H1 (cell line): ENCODE data around the gene TLL2. TPM values are rescaled to one million over a fixed set of nuclear protein-coding genes. Genes with fewer than 3 reads are reported as not detected.

Experiments
- CTCF ChIA-PET: fragments of 300-600 bp; sonication (Branson Sonifier 250); formaldehyde crosslinking; loops from one replicate; lab custom pipeline; 2021; ENCODE audit not compliant: partially characterized antibody; lab: Charles Lee
- POLR2A ChIA-PET: fragments of 300-600 bp; sonication (Branson Sonifier 250); formaldehyde crosslinking; loops from one replicate; lab custom pipeline; 2021; ENCODE audit warnings: inconsistent platforms; ENCODE audit not compliant: partially characterized antibody; lab: Charles Lee
- DNase-seq, 2 experiments: peaks; one replicate each; pipeline versions ENCODE4 v3.0.0 to v3.0.0-alpha.2; 2010 to 2022; ENCODE audit warnings: low spot score in 2 of 2, low read depth in 1 of 2, mixed read lengths in 1 of 2
- FAIRE-seq: peaks from 2 replicates; lab custom pipeline; 2011; peaks lifted over from hg19 to GRCh38; lab: Jason Lieb, UNC
- H2AFZ ChIP-seq: 2 replicates; pipeline ENCODE4 v1.8.1; 2012; ENCODE audit warnings: low read length, inconsistent platforms
- H2AK5ac ChIP-seq: 2 replicates; pipeline ENCODE4 v1.6.1; 2013; ENCODE audit warnings: low read depth, low read length
- H2BK120ac ChIP-seq: replicated peaks from 2 replicates; pipeline ENCODE3; 2013; ENCODE audit warnings: low read depth, low read length, inconsistent platforms
- H2BK12ac ChIP-seq: 2 replicates; pipeline ENCODE4 v1.6.1; 2013; ENCODE audit warnings: low read depth, low read length
- H2BK15ac ChIP-seq: 2 replicates; pipeline ENCODE4 v1.6.1; 2013; ENCODE audit warnings: low read length
- H2BK20ac ChIP-seq: 2 replicates; pipeline ENCODE4 v1.6.1; 2013; ENCODE audit warnings: low read length
- H2BK5ac ChIP-seq: 2 replicates; pipeline ENCODE4 v1.6.1; 2013; ENCODE audit warnings: low read depth, low read length
- H3K14ac ChIP-seq: 2 replicates; pipeline ENCODE4 v1.6.1; 2013; ENCODE audit warnings: inconsistent platforms; ENCODE audit not compliant: insufficient read length
- H3K18ac ChIP-seq: 2 replicates; pipeline ENCODE4 v1.6.1; 2013; ENCODE audit warnings: low read length; ENCODE audit errors: extremely low read depth
- H3K23ac ChIP-seq: 2 replicates; pipeline ENCODE4 v1.6.1; 2013; ENCODE audit warnings: inconsistent platforms; ENCODE audit not compliant: insufficient read length
- H3K23me2 ChIP-seq: 2 replicates; pipeline ENCODE4 v1.6.1; 2013; ENCODE audit warnings: low read depth, low read length
- H3K27ac ChIP-seq: 2 replicates; pipeline ENCODE4 v1.6.1; 2011; ENCODE audit warnings: low read depth, low read length, inconsistent platforms
- H3K27me3 ChIP-seq, 4 experiments: replicated peaks in 1 of 4; 1 replicate in 1 of 4; 2 replicates in 3 of 4; pipeline versions ENCODE4 v1.6.1 to v1.8.1; 2011 to 2013; ENCODE audit warnings: low read length in 3 of 4, mild to moderate bottlenecking in 3 of 4, inconsistent platforms in 2 of 4, mixed read lengths in 2 of 4, moderate library complexity in 1 of 4; ENCODE audit not compliant: control insufficient read depth in 3 of 4, insufficient read depth in 3 of 4; ENCODE audit errors: extremely low read depth in 1 of 4
- H3K36me3 ChIP-seq, 4 experiments: 2 replicates each; pipeline versions ENCODE4 v1.6.1 to v1.8.1; 2011 to 2013; ENCODE audit warnings: mild to moderate bottlenecking in 4 of 4, low read length in 3 of 4, moderate library complexity in 2 of 4, control low read depth in 1 of 4, inconsistent platforms in 1 of 4; ENCODE audit not compliant: insufficient read depth in 4 of 4, control insufficient read depth in 2 of 4
- H3K4ac ChIP-seq: replicated peaks from 2 replicates; pipeline ENCODE3; 2013; ENCODE audit warnings: low read length, low read depth, mixed read lengths, inconsistent platforms; ENCODE audit not compliant: insufficient read length
- H3K4me1 ChIP-seq, 4 experiments: replicated peaks in 1 of 4; 1 replicate in 1 of 4; 2 replicates in 3 of 4; pipeline versions ENCODE4 v1.6.1 to v1.8.1; 2011 to 2013; ENCODE audit warnings: low read length in 3 of 4, inconsistent platforms in 2 of 4, mixed read lengths in 1 of 4; ENCODE audit not compliant: insufficient read depth in 4 of 4, control insufficient read depth in 3 of 4
- H3K4me2 ChIP-seq, 2 experiments: 2 replicates each; pipeline versions ENCODE4 v1.6.1 to v1.8.1; 2011 to 2013; ENCODE audit warnings: low read depth in 2 of 2, low read length in 2 of 2, control low read depth in 1 of 2, inconsistent platforms in 1 of 2, mild to moderate bottlenecking in 1 of 2; ENCODE audit not compliant: insufficient read depth in 1 of 2
- H3K4me3 ChIP-seq, 4 experiments: fragments of 200-600, 300-600 bp in 1 of 4; sonication (generic), shearing (Covaris generic), sonication (Bioruptor Twin) in 1 of 4; 2 replicates each; pipeline versions ENCODE4 v1.5.1 to v1.8.1; 2011 to 2016; ENCODE audit warnings: low read length in 4 of 4, low read depth in 3 of 4, control low read depth in 2 of 4, inconsistent platforms in 2 of 4, mild to moderate bottlenecking in 2 of 4, mixed read lengths in 1 of 4, moderate library complexity in 1 of 4; ENCODE audit not compliant: insufficient read depth in 2 of 4; ENCODE audit errors: extremely low read depth in 1 of 4
- H3K56ac ChIP-seq: replicated peaks from 2 replicates; pipeline ENCODE3; 2013; ENCODE audit warnings: low read depth, mild to moderate bottlenecking, mixed read lengths, low read length, inconsistent platforms; ENCODE audit not compliant: insufficient read length
- H3K79me1 ChIP-seq: 2 replicates; pipeline ENCODE4 v1.6.1; 2013; ENCODE audit warnings: low read depth, low read length, control low read depth
- H3K79me2 ChIP-seq, 2 experiments: 2 replicates each; pipeline versions ENCODE4 v1.6.1 to v1.8.1; 2012 to 2013; ENCODE audit warnings: low read length in 2 of 2, mild to moderate bottlenecking in 2 of 2, inconsistent platforms in 1 of 2; ENCODE audit not compliant: insufficient read depth in 2 of 2, control insufficient read depth in 1 of 2
- H3K9ac ChIP-seq, 4 experiments: replicated peaks in 1 of 4; 1 replicate in 1 of 4; 2 replicates in 3 of 4; pipeline versions ENCODE4 v1.6.1 to v1.8.1; 2011 to 2013; ENCODE audit warnings: low read depth in 3 of 4, low read length in 3 of 4, control low read depth in 2 of 4, mild to moderate bottlenecking in 2 of 4, moderate library complexity in 2 of 4, inconsistent platforms in 1 of 4; ENCODE audit errors: extremely low read depth in 1 of 4
- H3K9me3 ChIP-seq, 2 experiments: 2 replicates each; pipeline versions ENCODE4 v1.6.1 to v1.8.1; 2012 to 2013; ENCODE audit warnings: mild to moderate bottlenecking in 2 of 2, moderate library complexity in 2 of 2, control low read depth in 1 of 2, inconsistent platforms in 1 of 2, low read depth in 1 of 2, low read length in 1 of 2, mixed read lengths in 1 of 2; ENCODE audit not compliant: insufficient read depth in 2 of 2
- H4K20me1 ChIP-seq, 2 experiments: replicated peaks in 1 of 2; 2 replicates each; pipeline versions ENCODE3 to v1.8.1; 2011 to 2013; ENCODE audit warnings: inconsistent platforms in 2 of 2, low read length in 2 of 2, mild to moderate bottlenecking in 1 of 2; ENCODE audit not compliant: insufficient read depth in 2 of 2, control insufficient read depth in 1 of 2
- H4K5ac ChIP-seq: 2 replicates; pipeline ENCODE4 v1.6.1; 2013; ENCODE audit warnings: low read length, low read depth, mixed read lengths, inconsistent platforms; ENCODE audit not compliant: insufficient read length
- H4K8ac ChIP-seq: 2 replicates; pipeline ENCODE4 v1.8.0; 2013; ENCODE audit warnings: mild to moderate bottlenecking, moderate library complexity, low read length, inconsistent platforms; ENCODE audit not compliant: insufficient read depth; ENCODE audit errors: extremely low read depth
- H4K91ac ChIP-seq: replicated peaks from 2 replicates; pipeline ENCODE3; 2013; ENCODE audit warnings: low read length, mixed read lengths, inconsistent platforms; ENCODE audit not compliant: insufficient read length
- ATF3 ChIP-seq: IDR thresholded peaks from 2 replicates; pipeline ENCODE4 v1.6.1; 2011; ENCODE audit warnings: low read depth, mild to moderate bottlenecking, low read length; ENCODE audit not compliant: insufficient read depth
- CEBPB ChIP-seq: IDR thresholded peaks from 2 replicates; pipeline ENCODE4 v1.6.1; 2012; ENCODE audit warnings: low read depth, low read length
- E2F6 ChIP-seq: IDR thresholded peaks from 2 replicates; pipeline ENCODE4 v1.6.1; 2012; ENCODE audit warnings: inconsistent platforms
- MAFK ChIP-seq: IDR thresholded peaks from 2 replicates; pipeline ENCODE4 v1.6.1; 2012; ENCODE audit warnings: low read depth, mild to moderate bottlenecking, improper control_type of control experiment, low read length
- POLR2AphosphoS5 ChIP-seq: IDR thresholded peaks from 2 replicates; pipeline ENCODE4 v1.6.1; 2011; ENCODE audit warnings: low read depth, low read length
- RNF2 ChIP-seq: fragments of 200-900, 300-1000 bp; sonication (generic); IDR thresholded peaks from 2 replicates; pipeline ENCODE4 v1.7.1; 2016; ENCODE audit warnings: borderline replicate concordance, low read depth, mild to moderate bottlenecking, antibody characterized with exemption, low read length; ENCODE audit not compliant: poor library complexity, severe bottlenecking; ENCODE audit errors: missing control alignments
- TCF12 ChIP-seq: IDR thresholded peaks from 2 replicates; pipeline ENCODE4 v1.6.1; 2011; ENCODE audit warnings: low read depth, mild to moderate bottlenecking, low read length
- WGBS, 2 experiments: shearing (Covaris generic) in 1 of 2; methylation state at CpG; one replicate each; pipeline versions ENCODE4 v1.1.6 to v1.1.7; 2013 to 2015; ENCODE audit warnings: low lambda C conversion rate in 2 of 2, mixed read lengths in 2 of 2, inconsistent platforms in 1 of 2, low coverage in 1 of 2, missing lambda C conversion rate in 1 of 2; ENCODE audit not compliant: insufficient replicate concordance in 2 of 2, insufficient coverage in 1 of 2, insufficient read length in 1 of 2; ENCODE audit errors: extremely low coverage in 1 of 2, missing lambda C conversion rate in 1 of 2; 5-methylcytosine and 5-hydroxymethylcytosine counted together
- polyA plus RNA-seq, 7 experiments: library from polyadenylated mRNA; depleted of rRNA in 3 of 7; stranded (reverse) in 5 of 7; unstranded in 2 of 7; fragments of >200 nt in 5 of 7; fragments of 200-250 nt in 2 of 7; gene quantifications; 1 replicate in 5 of 7; 2 replicates in 1 of 7; 4 replicates in 1 of 7; pipeline versions ENCODE4 v1.2.1 to v1.2.3, GENCODE V29; 2011 to 2013; ENCODE audit warnings: missing spikeins in 2 of 7, mixed read lengths in 2 of 7
- total RNA-seq: library from RNA; stranded (reverse); fragmentation: NEBNext Ultra II Directional; extraction: Animal tissue kit (Norgen Biotek cat#: 25700); gene quantifications from 2 replicates; pipeline ENCODE4 v1.2.1, GENCODE V29; 2021

The TLL2 gene
- total and polyA plus RNA-seq, 2 of the 8 experiments (the other 6 are each of a cell fraction or from before 2014, with no cell fraction given), result 2.4 to 3.2 TPM

GRCh38 chr10:96488161-96488935 is 25.4 kb downstream of the TLL2 start:
- Histone ChIP-seq H3K23ac (no peak overlapping the region), H3K4me3 (no peak overlapping the region), H4K5ac (no peak overlapping the region), H2BK15ac (no peak overlapping the region), H2AK5ac (0 out of 2 replicates have a peak overlapping the region, but pooled peaks have one; percentile 28), H2BK120ac (no peak overlapping the region), H2BK20ac (no peak overlapping the region), H3K23me2 (no peaks in the 10 kb centered on the region; the same call in 1 of the 2 replicates), H3K27ac (no peak overlapping the region), H3K4ac (no peak overlapping the region), H3K9me3 (no peaks in the 10 kb centered on the region), H3K9ac (no peak overlapping the region), H3K79me2 (no peaks in the 10 kb centered on the region), H2BK12ac (0 out of 2 replicates have a peak overlapping the region, but pooled peaks have one; percentile 14), H3K79me1 (no peaks in the 10 kb centered on the region), H3K14ac (no peak overlapping the region), H2AFZ (no peak overlapping the region), H4K91ac (no peak overlapping the region), H4K20me1 (no peaks in the 10 kb centered on the region), H3K4me1 (no peaks in the 10 kb centered on the region), H4K8ac (0 out of 2 replicates have a peak overlapping the region, but pooled peaks have one; percentile 35), H3K56ac (peak overlapping the region; percentile 21), H3K36me3 (no peaks in the 10 kb centered on the region), H3K27me3 (no peaks in the 10 kb centered on the region), H3K4me2 (no peak overlapping the region), H3K18ac (no peak overlapping the region; the same call in 1 of the 2 replicates), H2BK5ac (0 out of 2 replicates have a peak overlapping the region, but pooled peaks have one; percentile 5)
- no peak for DNase-seq
- 83% methylated on average over 13 of the region's 14 CpGs; no CpG with 5 or more reads in 1 of the 2 experiments for WGBS, 2 experiments
- POLR2A ChIA-PET, result interaction anchor here (1.2 kb wide), 1 partner anchor 38 kb away, joined by 4 read pairs; no protein-coding TSS in a partner anchor
- CTCF ChIA-PET, result interaction anchor here (1.4 to 13.1 kb wide), 8 partner anchors 9 to 92 kb away, joined by 3 to 276 read pairs (median 6); partner anchors contain the start of gene TLL2
- FAIRE-seq, result no peak
- no peak for TF ChIP-seq CEBPB
- TF ChIP-seq E2F6, result no peak
- no peak for TF ChIP-seq POLR2AphosphoS5
- no peak for TF ChIP-seq MAFK
- no peak for TF ChIP-seq TCF12
- no peak for TF ChIP-seq RNF2
- no peak for TF ChIP-seq ATF3
